Upper lobe of right lung (tissue), 1 donor: ENCODE measurements around the gene WNT4. TPM values are rescaled to one million over a fixed set of nuclear protein-coding genes. Genes with fewer than 3 reads are reported as not detected.

Experiments used
- ATAC-seq: fragments of 200-7000 bp; cut with Tn5 transposase; one replicate; pipeline ENCODE4 v1.9.1; 2020; ENCODE audit warnings: mild to moderate bottlenecking, moderate library complexity
- DNase-seq: peaks from one replicate; pipeline ENCODE4 v3.0.0-alpha.2; 2020
- H3K27ac ChIP-seq: fragments of 200-600 bp; one replicate; pipeline ENCODE4 v1.8.0; 2022
- H3K27me3 ChIP-seq: fragments of 200-600 bp; one replicate; pipeline ENCODE4 v1.8.0; 2022; ENCODE audit warnings: mild to moderate bottlenecking
- H3K36me3 ChIP-seq: fragments of 200-600 bp; one replicate; pipeline ENCODE4 v1.8.0; 2022
- H3K4me1 ChIP-seq: fragments of 200-600 bp; one replicate; pipeline ENCODE4 v1.8.0; 2022
- H3K4me3 ChIP-seq: fragments of 200-600 bp; one replicate; pipeline ENCODE4 v1.8.0; 2022; ENCODE audit warnings: mild to moderate bottlenecking
- H3K9me3 ChIP-seq: fragments of 200-600 bp; one replicate; pipeline ENCODE4 v1.8.0; 2022
- intact Hi-C: fragments of 100-400 bp; cut with DNase I; formaldehyde crosslinking; loops from one replicate; pipeline ENCODE4 v1.11.0; 2022
- total RNA-seq: library from RNA; stranded (reverse); fragmentation: NEBNext Ultra II Directional; extraction: Animal tissue kit (Norgen Biotek cat#: 25700); gene quantifications from one replicate; pipeline ENCODE4 v1.2.1, GENCODE V29; 2021
- TF ChIP-seq, protein P1 (sequence below): fragments of 200-600 bp; IDR thresholded peaks from one replicate; pipeline ENCODE4 v1.8.0; 2022; ENCODE audit warnings: antibody characterized with exemption
- donor health status: DM: no; HTN: yes; CAD: no; lungs with severe emphysema.

WNT4 gene
- total RNA-seq, 1 donor from 2014 or later: 1.8 TPM

DNA sequence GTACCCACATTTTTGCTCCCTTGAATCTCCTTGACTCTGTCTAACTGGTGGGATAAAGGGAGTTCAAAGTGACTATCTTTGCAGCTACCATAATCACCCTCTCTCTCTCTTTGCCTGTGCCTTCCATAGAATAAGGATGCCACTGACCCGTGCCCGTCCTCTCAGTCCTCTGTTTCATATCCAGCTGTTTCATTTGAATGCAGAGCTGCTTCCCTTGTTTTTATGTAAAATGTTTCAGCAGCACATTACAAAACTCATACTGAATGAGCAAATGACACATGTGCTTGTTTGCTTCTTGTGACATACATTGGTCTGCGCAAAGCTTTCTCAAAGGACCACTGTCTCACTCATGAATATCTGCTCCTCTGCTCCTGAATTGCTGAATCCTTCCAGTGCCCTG, 52.0 kb downstream of the WNT4 start:
- peaks cover 76% of the 10 kb centered on the region for H3K36me3 ChIP-seq

DNA sequence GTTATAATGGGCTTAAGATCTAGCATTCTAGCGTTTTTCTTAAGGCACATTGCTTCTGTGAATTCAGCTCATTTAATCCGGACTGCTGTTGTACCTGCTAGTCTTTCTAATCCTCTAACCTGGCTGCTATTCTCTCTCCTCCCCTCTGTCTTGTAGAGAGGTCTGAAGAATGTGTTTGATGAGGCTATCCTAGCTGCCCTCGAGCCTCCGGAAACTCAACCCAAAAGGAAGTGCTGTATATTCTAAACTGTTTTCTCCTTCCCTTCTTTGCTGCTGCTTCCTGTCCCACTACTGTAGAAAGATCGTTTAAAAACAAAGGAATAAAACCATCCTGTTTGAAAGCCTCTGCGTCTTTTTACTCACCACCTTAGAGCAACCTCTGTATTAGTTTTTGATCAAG, 53.1 kb downstream of the WNT4 start:
- H3K36me3 ChIP-seq: peaks cover 76% of the 10 kb centered on the region
- H3K4me3 ChIP-seq: peak overlapping the region; percentile 2
- no peaks in the 10 kb centered on the region for H3K27me3 ChIP-seq
- no peaks in the 10 kb centered on the region for H3K9me3 ChIP-seq
- peak overlapping the region; percentile 26 for H3K27ac ChIP-seq
- ATAC-seq (peak; percentile 35), DNase-seq (no peak)
- peaks cover 36% of the 10 kb centered on the region for H3K4me1 ChIP-seq
- TF ChIP-seq, protein P1, sequence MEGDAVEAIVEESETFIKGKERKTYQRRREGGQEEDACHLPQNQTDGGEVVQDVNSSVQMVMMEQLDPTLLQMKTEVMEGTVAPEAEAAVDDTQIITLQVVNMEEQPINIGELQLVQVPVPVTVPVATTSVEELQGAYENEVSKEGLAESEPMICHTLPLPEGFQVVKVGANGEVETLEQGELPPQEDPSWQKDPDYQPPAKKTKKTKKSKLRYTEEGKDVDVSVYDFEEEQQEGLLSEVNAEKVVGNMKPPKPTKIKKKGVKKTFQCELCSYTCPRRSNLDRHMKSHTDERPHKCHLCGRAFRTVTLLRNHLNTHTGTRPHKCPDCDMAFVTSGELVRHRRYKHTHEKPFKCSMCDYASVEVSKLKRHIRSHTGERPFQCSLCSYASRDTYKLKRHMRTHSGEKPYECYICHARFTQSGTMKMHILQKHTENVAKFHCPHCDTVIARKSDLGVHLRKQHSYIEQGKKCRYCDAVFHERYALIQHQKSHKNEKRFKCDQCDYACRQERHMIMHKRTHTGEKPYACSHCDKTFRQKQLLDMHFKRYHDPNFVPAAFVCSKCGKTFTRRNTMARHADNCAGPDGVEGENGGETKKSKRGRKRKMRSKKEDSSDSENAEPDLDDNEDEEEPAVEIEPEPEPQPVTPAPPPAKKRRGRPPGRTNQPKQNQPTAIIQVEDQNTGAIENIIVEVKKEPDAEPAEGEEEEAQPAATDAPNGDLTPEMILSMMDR: no peak
- intact Hi-C loops: no loop called here

More for the DNA sequence above, 52.0 kb downstream of the WNT4 start:
- no peaks in the 10 kb centered on the region for H3K27me3 ChIP-seq
- no peaks in the 10 kb centered on the region for H3K9me3 ChIP-seq
- TF ChIP-seq, protein P1: no peak
- DNase-seq (no peak), ATAC-seq (no peak)
- no peak overlapping the region for H3K27ac ChIP-seq
- intact Hi-C loops: no loop called here
- H3K4me3 ChIP-seq: no peak overlapping the region
- peaks cover 36% of the 10 kb centered on the region for H3K4me1 ChIP-seq

DNA sequence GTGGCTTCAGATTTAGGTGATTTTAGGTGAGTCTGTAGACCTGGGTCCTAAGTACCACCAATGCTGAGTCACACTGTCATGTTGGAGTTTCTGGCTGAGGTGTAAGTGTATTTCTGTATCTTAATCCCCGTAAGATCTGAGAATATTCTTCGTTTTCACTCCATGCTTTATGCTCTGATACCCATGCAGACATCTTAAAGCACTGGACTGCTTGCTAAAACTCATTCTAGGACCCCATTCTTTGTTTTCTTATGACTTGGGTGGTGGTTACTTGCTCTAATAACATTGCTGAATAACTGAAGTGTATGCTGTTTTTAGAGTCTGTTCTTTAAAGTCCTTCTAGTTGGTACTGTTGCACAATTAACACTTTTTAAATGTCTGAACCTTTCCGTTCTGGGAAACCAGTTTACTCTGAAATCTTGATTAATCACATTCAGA, 53.7 kb downstream of the WNT4 start:
- Histone ChIP-seq H3K4me1 (peaks cover 36% of the 10 kb centered on the region), H3K36me3 (peaks cover 78% of the 10 kb centered on the region), H3K27ac (peak overlapping the region; percentile 26), H3K9me3 (no peaks in the 10 kb centered on the region), H3K27me3 (no peaks in the 10 kb centered on the region), H3K4me3 (no peak overlapping the region)
- intact Hi-C loops: no loop called here
- TF ChIP-seq, protein P1: no peak
- DNase-seq (no peak), ATAC-seq (peak; percentile 24)

DNA sequence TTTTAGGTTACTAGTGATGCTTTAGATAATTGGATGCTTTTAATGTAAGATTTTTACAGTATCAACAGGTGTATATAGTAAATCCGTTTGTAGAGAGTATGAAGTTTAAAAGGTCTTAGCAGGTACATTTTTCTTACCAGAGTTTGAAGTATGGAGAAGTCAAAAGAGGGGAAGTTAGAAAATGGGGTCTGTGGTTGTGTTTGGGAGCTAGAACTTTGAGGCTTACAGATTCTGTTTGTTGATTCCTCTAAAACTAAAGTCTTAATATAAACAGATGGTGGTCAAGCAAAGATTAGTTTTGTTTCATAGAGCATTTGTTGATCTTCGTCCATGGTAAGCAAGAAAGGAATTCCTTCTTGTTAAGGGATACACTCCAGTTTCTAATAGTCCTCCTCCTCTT, 54.6 kb downstream of the WNT4 start:
- Histone ChIP-seq H3K27me3 (no peaks in the 10 kb centered on the region), H3K9me3 (no peaks in the 10 kb centered on the region), H3K36me3 (peaks cover 77% of the 10 kb centered on the region), H3K4me1 (peaks cover 36% of the 10 kb centered on the region), H3K4me3 (no peak overlapping the region), H3K27ac (no peak overlapping the region)
- TF ChIP-seq, protein P1: no peak
- intact Hi-C loops: no loop called here
- ATAC-seq: no peak
- DNase-seq: no peak

DNA sequence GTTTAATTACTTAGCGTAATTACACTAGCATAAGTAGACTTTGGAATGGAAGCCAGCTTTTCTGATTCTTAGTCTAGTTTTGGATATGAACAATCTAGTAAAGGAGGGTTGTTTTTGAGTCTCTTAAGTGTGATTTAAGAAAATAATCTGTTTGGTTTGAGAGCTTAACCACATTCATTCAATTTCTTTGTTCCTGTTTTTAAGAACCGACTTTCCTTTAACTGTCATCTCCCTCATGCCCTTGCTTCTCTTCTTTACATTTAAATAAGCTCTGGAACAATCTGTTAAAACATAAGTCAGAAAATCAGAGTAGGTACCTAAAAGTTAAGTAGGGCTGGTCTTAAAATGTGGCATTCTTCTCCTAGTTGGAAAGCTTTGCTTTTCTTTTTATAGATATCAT, 62.7 kb downstream of the WNT4 start:
- Histone ChIP-seq H3K4me3 (no peak overlapping the region), H3K9me3 (no peaks in the 10 kb centered on the region), H3K27ac (no peak overlapping the region), H3K36me3 (peaks cover 78% of the 10 kb centered on the region), H3K27me3 (no peaks in the 10 kb centered on the region), H3K4me1 (peaks cover 62% of the 10 kb centered on the region)
- no peak for ATAC-seq
- TF ChIP-seq, protein P1: no peak
- DNase-seq: no peak
- intact Hi-C loops: no loop called here

DNA sequence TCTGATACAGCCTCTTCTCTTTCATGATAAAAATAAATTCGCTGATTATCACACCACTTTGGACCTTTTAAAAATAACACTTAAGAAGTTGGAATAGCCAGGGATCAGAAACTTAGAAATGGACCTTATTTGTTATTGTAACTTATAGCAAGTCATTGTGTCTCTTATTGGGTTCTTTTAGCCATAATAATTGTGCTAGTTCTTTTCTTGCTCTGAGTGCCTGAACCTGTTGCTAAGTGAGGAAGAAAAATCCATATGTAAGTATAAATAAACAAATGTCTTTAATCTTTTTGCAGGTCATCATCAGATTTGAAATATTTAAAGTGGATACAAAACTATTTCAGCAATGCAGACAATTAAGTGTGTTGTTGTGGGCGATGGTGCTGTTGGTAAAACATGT, 64.8 kb downstream of the WNT4 start:
- no peak for DNase-seq
- no peaks in the 10 kb centered on the region for H3K9me3 ChIP-seq
- H3K4me1 ChIP-seq: peaks cover 82% of the 10 kb centered on the region
- H3K4me3 ChIP-seq: no peak overlapping the region
- H3K27me3 ChIP-seq: no peaks in the 10 kb centered on the region
- TF ChIP-seq, protein P1: no peak
- ATAC-seq: no peak
- H3K27ac ChIP-seq: no peak overlapping the region
- intact Hi-C loops: no loop called here
- peaks cover 61% of the 10 kb centered on the region for H3K36me3 ChIP-seq
